HCT116 (cell line): ENCODE data around the gene SPNS1. TPM values are rescaled to one million over a fixed set of nuclear protein-coding genes. Genes with fewer than 3 reads are reported as not detected.

ENCODE experiments used
- ATAC-seq: fragments of 200-7000 bp; cut with Tn5 transposase; 2 replicates; pipeline ENCODE4 v1.9.1; 2020; ENCODE audit warnings: mild to moderate bottlenecking, moderate library complexity
- BruUV-seq: library from RNA; stranded (reverse); fragments of 400-500 nt; replicated peaks from 2 replicates; lab custom pipeline; 2021; lab: Mats Ljungman, UMichigan
- CTCF ChIA-PET: fragments of 300-600 bp; sonication (Branson Sonifier 250); formaldehyde crosslinking; loops from one replicate; lab custom pipeline; 2021; ENCODE audit warnings: antibody characterized with exemption; lab: Charles Lee
- POLR2A ChIA-PET: fragments of 300-600, 350-600 bp; sonication (Branson Sonifier 250); formaldehyde crosslinking; loops from one replicate; lab custom pipeline; 2021; ENCODE audit warnings: antibody characterized with exemption; lab: Charles Lee
- RAD21 ChIA-PET, 2 experiments: fragments of 300-600 bp; sonication (Branson Sonifier 250); formaldehyde crosslinking; loops; one replicate each; lab custom pipeline; 2023; ENCODE audit warnings: low total read pairs in 2 of 2; ENCODE audit not compliant: uncharacterized antibody in 2 of 2, unreplicated experiment in 2 of 2, low non-redundant PET in 1 of 2; lab: Charles Lee
- DNase-seq: peaks from one replicate; pipeline ENCODE4 v3.0.0-alpha.2; 2010; ENCODE audit warnings: low read depth, low spot score
- H2AFZ ChIP-seq: fragments of 200-600 bp; shearing (Covaris generic), sonication (generic); 2 replicates; pipeline ENCODE4 v1.6.1; 2017; ENCODE audit warnings: low read depth, mixed run types, mixed read lengths, antibody characterized with exemption, low read length; ENCODE audit not compliant: poor library complexity, severe bottlenecking
- H3K27ac ChIP-seq: 2 replicates; pipeline ENCODE4 v1.5.1; 2012; ENCODE audit warnings: low read depth, low read length
- H3K27me3 ChIP-seq: fragments of 200-600 bp; sonication (generic); 2 replicates; pipeline ENCODE4 v1.6.1; 2016; ENCODE audit warnings: mixed run types, low read length, mixed read lengths; ENCODE audit not compliant: insufficient read depth
- H3K36me3 ChIP-seq, 2 experiments: fragments of 200-500 bp in 1 of 2; fragments of 200-600 bp in 1 of 2; sonication (Bioruptor generic) in 1 of 2; sonication (generic) in 1 of 2; 2 replicates each; pipeline versions ENCODE4 v1.5.1 to v1.6.1; 2014 to 2016; ENCODE audit warnings: low read length in 2 of 2, inconsistent platforms in 1 of 2, mixed read lengths in 1 of 2, mixed run types in 1 of 2; ENCODE audit not compliant: insufficient read depth in 2 of 2, control insufficient read depth in 1 of 2
- H3K4me1 ChIP-seq, 2 experiments: fragments of 200-600 bp in 1 of 2; sonication (generic) in 1 of 2; 2 replicates each; pipeline versions ENCODE4 v1.5.1 to v1.6.1; 2012 to 2017; ENCODE audit warnings: low read length in 2 of 2, inconsistent platforms in 1 of 2, mild to moderate bottlenecking in 1 of 2, mixed read lengths in 1 of 2, mixed run types in 1 of 2, moderate library complexity in 1 of 2; ENCODE audit not compliant: insufficient read depth in 2 of 2, control insufficient read depth in 1 of 2
- H3K4me2 ChIP-seq: fragments of 200-600 bp; sonication (generic); 2 replicates; pipeline ENCODE4 v1.6.1; 2017; ENCODE audit warnings: mixed run types, low read length, mixed read lengths
- H3K4me3 ChIP-seq, 2 experiments: fragments of 200-600 bp in 1 of 2; sonication (generic) in 1 of 2; replicated peaks in 1 of 2; 2 replicates each; pipeline ENCODE4 v1.5.1; 2011 to 2016; ENCODE audit warnings: low read length in 2 of 2, control low read depth in 1 of 2, low read depth in 1 of 2, mild to moderate bottlenecking in 1 of 2, mixed read lengths in 1 of 2, mixed run types in 1 of 2
- H3K79me2 ChIP-seq: fragments of 200-600 bp; sonication (generic); 2 replicates; pipeline ENCODE4 v1.6.1; 2017; ENCODE audit warnings: mild to moderate bottlenecking, mixed run types, low read length, moderate library complexity, mixed read lengths; ENCODE audit not compliant: insufficient read depth
- H3K9ac ChIP-seq: fragments of 200-600 bp; sonication (generic); 2 replicates; pipeline ENCODE4 v1.6.1; 2016; ENCODE audit warnings: low read length, mixed read lengths
- H3K9me2 ChIP-seq: fragments of 200-600 bp; sonication (generic), shearing (Covaris generic); 2 replicates; pipeline ENCODE4 v1.6.1; 2017; ENCODE audit warnings: mixed run types, mild to moderate bottlenecking, moderate library complexity; ENCODE audit not compliant: insufficient read depth
- H3K9me3 ChIP-seq, 2 experiments: fragments of 200-500 bp in 1 of 2; fragments of 200-600 bp in 1 of 2; sonication (Bioruptor generic) in 1 of 2; sonication (generic) in 1 of 2; 2 replicates each; pipeline ENCODE4 v1.6.1; 2014 to 2017; ENCODE audit warnings: low read length in 2 of 2, mixed read lengths in 2 of 2, inconsistent platforms in 1 of 2, low read depth in 1 of 2, mild to moderate bottlenecking in 1 of 2, mixed run types in 1 of 2, moderate library complexity in 1 of 2; ENCODE audit not compliant: control insufficient read depth in 1 of 2, insufficient read depth in 1 of 2
- H4K20me1 ChIP-seq: fragments of 200-600 bp; sonication (generic), shearing (Covaris generic); 2 replicates; pipeline ENCODE4 v1.6.1; 2017; ENCODE audit warnings: mixed run types, mild to moderate bottlenecking, moderate library complexity; ENCODE audit not compliant: insufficient read depth
- ATF3 ChIP-seq: IDR thresholded peaks from 2 replicates; pipeline ENCODE4 v1.6.1; 2012
- CEBPB ChIP-seq: IDR thresholded peaks from 2 replicates; pipeline ENCODE4 v1.6.1; 2012; ENCODE audit warnings: low read depth
- CTCF ChIP-seq, 3 experiments: fragments of 200-600 bp in 1 of 3; sonication (generic) in 1 of 3; IDR thresholded peaks in 2 of 3; conservative IDR thresholded peaks in 1 of 3; 2 replicates each; pipeline ENCODE4 v1.5.1; 2012 to 2017; ENCODE audit warnings: low read depth in 2 of 3, low read length in 2 of 3, antibody characterized with exemption in 1 of 3, borderline replicate concordance in 1 of 3, control low read depth in 1 of 3, mild to moderate bottlenecking in 1 of 3, mixed read lengths in 1 of 3, mixed run types in 1 of 3, moderate library complexity in 1 of 3; ENCODE audit not compliant: insufficient read depth in 1 of 3
- EGR1 ChIP-seq: IDR thresholded peaks from 2 replicates; pipeline ENCODE4 v1.6.1; 2012; ENCODE audit warnings: low read depth
- ELF1 ChIP-seq: IDR thresholded peaks from 2 replicates; pipeline ENCODE4 v1.6.1; 2012; ENCODE audit warnings: low read depth, borderline replicate concordance
- EZH2 ChIP-seq: fragments of 200-600 bp; sonication (generic); IDR thresholded peaks from 2 replicates; pipeline ENCODE4 v1.6.1; 2017; ENCODE audit warnings: antibody characterized with exemption, mixed run types
- FOSL1 ChIP-seq: IDR thresholded peaks from 2 replicates; pipeline ENCODE4 v1.6.1; 2012; ENCODE audit warnings: low read depth
- POLR2A ChIP-seq: IDR thresholded peaks from 2 replicates; pipeline ENCODE4 v1.7.0; 2011; ENCODE audit warnings: borderline replicate concordance; ENCODE audit not compliant: insufficient read depth, insufficient read length; ENCODE audit errors: extremely low read depth
- POLR2AphosphoS5 ChIP-seq: IDR thresholded peaks from 2 replicates; pipeline ENCODE4 v1.6.1; 2011; ENCODE audit warnings: mild to moderate bottlenecking, low read depth, low read length, moderate library complexity
- REST ChIP-seq: IDR thresholded peaks from 2 replicates; pipeline ENCODE4 v1.6.1; 2012; ENCODE audit warnings: low read depth
- SIN3A ChIP-seq: IDR thresholded peaks from 2 replicates; pipeline ENCODE4 v1.6.1; 2012; ENCODE audit warnings: low read depth
- SP1 ChIP-seq: IDR thresholded peaks from 2 replicates; pipeline ENCODE4 v1.6.1; 2012; ENCODE audit warnings: low read depth
- SRF ChIP-seq: IDR thresholded peaks from 2 replicates; pipeline ENCODE4 v1.6.1; 2012; ENCODE audit warnings: low read depth
- TCF7L2 ChIP-seq: IDR thresholded peaks from 2 replicates; pipeline ENCODE4 v1.7.0; 2011; ENCODE audit warnings: borderline replicate concordance, inconsistent platforms; ENCODE audit not compliant: insufficient read depth, insufficient read length; ENCODE audit errors: extremely low read depth
- YY1 ChIP-seq: IDR thresholded peaks from 2 replicates; pipeline ENCODE4 v1.6.1; 2011; ENCODE audit warnings: low read length, low read depth, moderate library complexity, mild to moderate bottlenecking; ENCODE audit not compliant: insufficient replicate concordance; ENCODE audit errors: extremely low read depth
- ZFX ChIP-seq: fragments of 450-650 bp; IDR thresholded peaks from 2 replicates; pipeline ENCODE4 v1.6.1; 2017
- intact Hi-C: fragments of 100-400 bp; cut with micrococcal nuclease; formaldehyde crosslinking; loops from 2 replicates; pipeline ENCODE4 v1.10.0; 2022
- total RNA-seq: library from RNA; stranded (reverse); gene quantifications from one replicate; pipeline ENCODE4 v1.2.1, GENCODE V29; 2021; ENCODE audit not compliant: unreplicated experiment

The SPNS1 gene
- total RNA-seq, 1 experiment from 2014 or later = 32.3 TPM

- H3K4me1 ChIP-seq = no peaks in the 10 kb centered on the region
- no peaks in the 10 kb centered on the region for H4K20me1 ChIP-seq
- BruUV-seq = no TSS peak
- TF ChIP-seq POLR2A (no peak), TCF7L2 (no peak), SP1 (no peak), ATF3 (no peak), SIN3A (no peak), EGR1 (no peak), EZH2 (no peak), ZFX (no peak), YY1 (no peak), REST (no peak), ELF1 (no peak), CEBPB (no peak), FOSL1 (no peak), CTCF (IDR thresholded peaks at IDR 0.05 in 2 of 3, conservative IDR thresholded peaks at IDR 0.05 in 1 of 3; ENCODE audit: borderline replicate concordance in 1 of 3, insufficient read depth in 1 of 3, low read depth in 2 of 3, low read length in 2 of 3) (no peak), SRF (no peak), POLR2AphosphoS5 (no peak)
- intact Hi-C loops = no loop called here
- CTCF ChIA-PET = no interaction called here
- RAD21 ChIA-PET = no interaction called here
- POLR2A ChIA-PET = no interaction called here
- DNase-seq (no peak), ATAC-seq (no peak)
- no peaks in the 10 kb centered on the region for H3K27me3 ChIP-seq
- no peak overlapping the region for H3K4me3 ChIP-seq
- H3K9ac ChIP-seq = no peak overlapping the region
- H3K36me3 ChIP-seq = peaks cover 24 to 43% of the 10 kb centered on the region in 2 experiments; a peak in 3 of 4 replicates
- no peaks in the 10 kb centered on the region for H3K9me3 ChIP-seq
- H3K27ac ChIP-seq = no peak overlapping the region
- no peak overlapping the region for H2AFZ ChIP-seq
- no peak overlapping the region for H3K4me2 ChIP-seq
- no peaks in the 10 kb centered on the region for H3K79me2 ChIP-seq
- no peaks in the 10 kb centered on the region for H3K9me2 ChIP-seq
Measured at GRCh38 chr16:28964072-28964471, 10.5 kb upstream of the SPNS1 start.
